ENCODE measurements around the gene DNAH2. TPM values are rescaled to one million over a fixed set of nuclear protein-coding genes. Genes with fewer than 3 reads are reported as not detected.
A peak's percentile ranks its signal among the peaks of the same experiment; 100 is the strongest.

DNAH2 gene
- total RNA-seq, 1 donor = under 0.01 TPM

DNA sequence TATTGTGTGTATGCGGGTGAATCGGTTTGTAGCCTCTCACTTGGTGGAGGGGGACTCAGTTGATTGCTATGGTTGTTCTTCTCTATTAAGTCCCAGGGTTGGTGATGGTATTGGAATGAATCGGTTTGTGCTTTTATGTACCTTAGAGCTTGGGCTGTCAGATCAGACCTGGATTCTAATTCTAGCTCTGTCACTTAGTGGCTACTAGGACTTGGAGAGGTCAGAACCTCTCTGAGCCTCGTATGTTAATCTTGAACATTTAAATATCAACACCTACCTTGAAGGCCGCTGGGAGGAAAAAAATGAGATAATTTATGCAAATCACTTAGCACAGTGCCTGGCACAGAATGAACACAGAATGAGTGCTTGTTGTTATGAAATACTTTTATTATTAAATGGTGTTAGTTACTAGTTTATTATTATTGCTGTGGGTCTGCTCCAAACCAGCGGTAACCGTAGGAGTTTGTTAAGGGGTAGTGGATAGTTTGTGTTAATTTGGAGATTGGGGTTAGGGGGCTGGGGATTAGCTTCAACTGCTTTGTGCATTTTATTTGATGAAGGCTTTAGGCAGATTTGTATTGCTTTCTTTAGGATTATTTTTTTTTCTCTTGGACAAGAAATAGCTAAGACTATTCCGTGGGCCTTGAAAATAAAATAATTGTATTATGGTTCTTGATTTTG, 120.0 kb downstream of the DNAH2 start:
- Histone ChIP-seq H3K79me2 (ENCODE audit: insufficient read depth, low read length) (peaks cover 16% of the 10 kb centered on the region), H3K9me3 (ENCODE audit: low read depth, low read length) (no peaks in the 10 kb centered on the region), H3K4me1 (ENCODE audit: insufficient read depth, low read length) (peaks cover 47% of the 10 kb centered on the region), H3K36me3 (ENCODE audit: insufficient read depth, low read length) (peaks cover 9% of the 10 kb centered on the region), H4K20me1 (ENCODE audit: insufficient read depth, low read length) (peaks cover 27% of the 10 kb centered on the region), H3K4me3 (ENCODE audit: insufficient read depth, low read length) (peak overlapping the region; percentile 75), H3K27me3 (ENCODE audit: insufficient read depth, low read length) (no peaks in the 10 kb centered on the region), H3K27ac (ENCODE audit: low read depth, low read length) (peak overlapping the region; percentile 89), H2AFZ (ENCODE audit: low read length) (peak overlapping the region; percentile 5), H3K4me2 (ENCODE audit: insufficient read depth, low read length) (peak overlapping the region; percentile 86)
- TF ChIP-seq CTCF (IDR thresholded peaks at IDR 0.05; ENCODE audit: extremely low read depth, low read depth, low read length) = no peak
- DNase-seq (ENCODE audit: insufficient read length, low spot score, missing footprints) = peak; percentile 71

GRCh38 chr17:7838090-7839075, 120.8 kb downstream of the DNAH2 start:
- Histone ChIP-seq H2AFZ (ENCODE audit: low read length) (no peak overlapping the region), H3K79me2 (ENCODE audit: insufficient read depth, low read length) (peaks cover 16% of the 10 kb centered on the region), H3K36me3 (ENCODE audit: insufficient read depth, low read length) (peaks cover 9% of the 10 kb centered on the region), H3K4me2 (ENCODE audit: insufficient read depth, low read length) (peak overlapping the region; percentile 86), H3K4me3 (ENCODE audit: insufficient read depth, low read length) (peak overlapping the region; percentile 57), H3K27me3 (ENCODE audit: insufficient read depth, low read length) (no peaks in the 10 kb centered on the region), H4K20me1 (ENCODE audit: insufficient read depth, low read length) (peaks cover 27% of the 10 kb centered on the region), H3K27ac (ENCODE audit: low read depth, low read length) (peak overlapping the region; percentile 39), H3K4me1 (ENCODE audit: insufficient read depth, low read length) (peaks cover 50% of the 10 kb centered on the region), H3K9me3 (ENCODE audit: low read depth, low read length) (no peaks in the 10 kb centered on the region)
- no peak for DNase-seq (ENCODE audit: insufficient read length, low spot score, missing footprints)
- TF ChIP-seq CTCF (IDR thresholded peaks at IDR 0.05; ENCODE audit: extremely low read depth, low read depth, low read length) = no peak

DNA sequence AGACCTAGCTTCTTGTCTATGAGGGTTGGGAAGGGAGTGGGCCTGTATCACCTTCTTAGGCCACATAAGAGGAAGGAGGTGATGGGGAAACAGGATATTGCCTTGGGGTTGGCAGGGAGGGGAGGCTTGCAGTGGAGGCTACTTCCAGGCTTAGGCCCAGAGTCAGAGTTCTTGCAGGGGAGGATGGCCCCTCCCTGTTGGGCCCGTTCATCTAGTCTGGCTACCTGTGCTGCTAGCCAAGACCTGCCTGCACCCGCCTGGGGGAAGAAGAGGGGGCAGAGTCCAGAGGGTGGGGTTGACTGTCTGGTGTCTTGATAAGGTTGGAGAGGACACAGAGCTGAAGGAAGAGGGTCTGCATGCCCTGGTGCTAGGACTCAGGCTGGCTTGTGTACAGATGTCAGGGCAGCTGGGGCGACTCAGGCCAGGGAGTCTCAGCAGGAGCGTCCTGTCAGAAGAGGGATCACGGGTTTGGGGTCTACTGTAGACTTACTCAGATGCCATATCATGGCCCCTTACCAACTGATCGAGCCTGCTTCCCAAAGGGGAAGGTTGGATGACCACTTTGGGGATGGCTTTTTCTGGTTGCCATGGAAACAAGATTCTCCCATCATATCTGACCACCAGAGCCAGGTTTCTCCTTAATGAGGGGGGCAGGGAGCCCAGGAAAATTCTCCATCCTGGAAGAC, 121.8 kb downstream of the DNAH2 start:
- no peak overlapping the region for H3K4me3 ChIP-seq (ENCODE audit: insufficient read depth, low read length)
- H3K79me2 ChIP-seq (ENCODE audit: insufficient read depth, low read length) = peaks cover 19% of the 10 kb centered on the region
- DNase-seq (ENCODE audit: insufficient read length, low spot score, missing footprints) = no peak
- peaks cover 27% of the 10 kb centered on the region for H4K20me1 ChIP-seq (ENCODE audit: insufficient read depth, low read length)
- H3K36me3 ChIP-seq (ENCODE audit: insufficient read depth, low read length) = peaks cover 9% of the 10 kb centered on the region
- no peak overlapping the region for H2AFZ ChIP-seq (ENCODE audit: low read length)
- H3K27ac ChIP-seq (ENCODE audit: low read depth, low read length) = no peak overlapping the region
- TF ChIP-seq CTCF (IDR thresholded peaks at IDR 0.05; ENCODE audit: extremely low read depth, low read depth, low read length) = no peak
- H3K27me3 ChIP-seq (ENCODE audit: insufficient read depth, low read length) = no peaks in the 10 kb centered on the region
- H3K9me3 ChIP-seq (ENCODE audit: low read depth, low read length) = no peaks in the 10 kb centered on the region
- peak overlapping the region; percentile 71 for H3K4me2 ChIP-seq (ENCODE audit: insufficient read depth, low read length)
- H3K4me1 ChIP-seq (ENCODE audit: insufficient read depth, low read length) = peaks cover 45% of the 10 kb centered on the region

All from osteoblast (primary cell).